C4-2B (cell line): ENCODE data around the gene PLBD2.

Experiments used
- ZFX ChIP-seq: fragments of 450-650 bp; IDR thresholded peaks from 2 replicates; pipeline ENCODE4 v1.6.1; 2017
- TF ChIP-seq, protein P1 (sequence below): fragments of 450-650 bp; conservative IDR thresholded peaks from 2 replicates; pipeline ENCODE4 v1.5.1; 2017; ENCODE audit warnings: mild to moderate bottlenecking

DNA sequence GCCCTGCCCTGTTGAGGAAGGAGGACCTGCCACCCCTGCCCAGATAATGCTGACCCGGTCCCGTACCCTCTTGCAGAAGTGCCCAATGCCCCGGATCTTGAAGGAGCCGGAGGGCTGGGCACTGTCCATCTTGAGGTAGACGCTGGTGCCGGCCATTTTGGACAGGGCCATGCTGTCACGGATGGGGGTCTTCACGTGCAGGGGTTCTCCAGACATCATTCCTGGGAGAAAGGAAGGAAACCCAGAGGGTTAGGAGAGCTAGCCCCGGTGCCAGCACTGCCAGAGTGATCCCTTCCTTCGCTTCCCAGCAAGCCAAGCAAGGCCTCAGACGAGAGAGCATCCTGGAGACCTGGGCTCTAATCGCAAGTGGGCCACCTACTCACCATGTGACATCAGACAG lies 41.1 kb downstream of the PLBD2 start:
- TF ChIP-seq, protein P1, sequence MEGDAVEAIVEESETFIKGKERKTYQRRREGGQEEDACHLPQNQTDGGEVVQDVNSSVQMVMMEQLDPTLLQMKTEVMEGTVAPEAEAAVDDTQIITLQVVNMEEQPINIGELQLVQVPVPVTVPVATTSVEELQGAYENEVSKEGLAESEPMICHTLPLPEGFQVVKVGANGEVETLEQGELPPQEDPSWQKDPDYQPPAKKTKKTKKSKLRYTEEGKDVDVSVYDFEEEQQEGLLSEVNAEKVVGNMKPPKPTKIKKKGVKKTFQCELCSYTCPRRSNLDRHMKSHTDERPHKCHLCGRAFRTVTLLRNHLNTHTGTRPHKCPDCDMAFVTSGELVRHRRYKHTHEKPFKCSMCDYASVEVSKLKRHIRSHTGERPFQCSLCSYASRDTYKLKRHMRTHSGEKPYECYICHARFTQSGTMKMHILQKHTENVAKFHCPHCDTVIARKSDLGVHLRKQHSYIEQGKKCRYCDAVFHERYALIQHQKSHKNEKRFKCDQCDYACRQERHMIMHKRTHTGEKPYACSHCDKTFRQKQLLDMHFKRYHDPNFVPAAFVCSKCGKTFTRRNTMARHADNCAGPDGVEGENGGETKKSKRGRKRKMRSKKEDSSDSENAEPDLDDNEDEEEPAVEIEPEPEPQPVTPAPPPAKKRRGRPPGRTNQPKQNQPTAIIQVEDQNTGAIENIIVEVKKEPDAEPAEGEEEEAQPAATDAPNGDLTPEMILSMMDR: no peak
- no peak for TF ChIP-seq ZFX
